ENCODE measurements around the gene ZSWIM6. TPM values are rescaled to one million over a fixed set of nuclear protein-coding genes. Genes with fewer than 3 reads are reported as not detected.

Gene ZSWIM6
- total and polyA plus RNA-seq, 2 experiments from 2014 or later, result 3.9 to 6.0 TPM

DNA sequence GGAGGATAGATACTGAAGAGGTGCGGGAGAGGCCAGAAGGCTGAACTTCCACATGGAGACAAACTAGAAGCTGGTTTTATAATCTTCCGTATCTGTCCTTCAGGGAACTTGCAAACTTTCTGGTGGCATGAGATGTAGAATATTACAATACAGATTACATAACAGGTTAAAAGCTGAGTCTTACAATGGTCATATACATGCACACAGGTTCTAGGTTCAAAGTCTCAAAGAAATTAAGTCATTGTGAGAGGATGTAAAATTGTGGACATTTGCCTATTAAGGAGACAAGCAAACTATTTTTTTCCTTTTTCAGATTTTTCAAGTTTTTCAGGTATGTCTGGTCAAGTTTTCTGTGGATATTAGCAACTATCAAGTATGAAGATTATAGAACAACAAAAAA lies 10.4 kb upstream of the ZSWIM6 start:
- no peaks in the 10 kb centered on the region for H4K20me1 ChIP-seq (replicated peaks; ENCODE audit: insufficient read depth)
- no peak overlapping the region for H3K27ac ChIP-seq (ENCODE audit: low read depth)
- H3K36me3 ChIP-seq (ENCODE audit: insufficient read depth), result no peaks in the 10 kb centered on the region
- no peak overlapping the region for H3K4me3 ChIP-seq
- no peaks in the 10 kb centered on the region for H3F3A ChIP-seq (replicated peaks; ENCODE audit: low read depth)
- no peak for TF ChIP-seq CTCF (conservative IDR thresholded peaks at IDR 0.05; ENCODE audit: low read depth in 2 of 2)
- TF ChIP-seq EZH2phosphoT487 (IDR thresholded peaks at IDR 0.05; ENCODE audit: unreplicated experiment), result no peak
- no peak for TF ChIP-seq ZNF331 (CRISPR knock-in tag; IDR thresholded peaks at IDR 0.05; ENCODE audit: low read depth)
- TF ChIP-seq, protein P1, sequence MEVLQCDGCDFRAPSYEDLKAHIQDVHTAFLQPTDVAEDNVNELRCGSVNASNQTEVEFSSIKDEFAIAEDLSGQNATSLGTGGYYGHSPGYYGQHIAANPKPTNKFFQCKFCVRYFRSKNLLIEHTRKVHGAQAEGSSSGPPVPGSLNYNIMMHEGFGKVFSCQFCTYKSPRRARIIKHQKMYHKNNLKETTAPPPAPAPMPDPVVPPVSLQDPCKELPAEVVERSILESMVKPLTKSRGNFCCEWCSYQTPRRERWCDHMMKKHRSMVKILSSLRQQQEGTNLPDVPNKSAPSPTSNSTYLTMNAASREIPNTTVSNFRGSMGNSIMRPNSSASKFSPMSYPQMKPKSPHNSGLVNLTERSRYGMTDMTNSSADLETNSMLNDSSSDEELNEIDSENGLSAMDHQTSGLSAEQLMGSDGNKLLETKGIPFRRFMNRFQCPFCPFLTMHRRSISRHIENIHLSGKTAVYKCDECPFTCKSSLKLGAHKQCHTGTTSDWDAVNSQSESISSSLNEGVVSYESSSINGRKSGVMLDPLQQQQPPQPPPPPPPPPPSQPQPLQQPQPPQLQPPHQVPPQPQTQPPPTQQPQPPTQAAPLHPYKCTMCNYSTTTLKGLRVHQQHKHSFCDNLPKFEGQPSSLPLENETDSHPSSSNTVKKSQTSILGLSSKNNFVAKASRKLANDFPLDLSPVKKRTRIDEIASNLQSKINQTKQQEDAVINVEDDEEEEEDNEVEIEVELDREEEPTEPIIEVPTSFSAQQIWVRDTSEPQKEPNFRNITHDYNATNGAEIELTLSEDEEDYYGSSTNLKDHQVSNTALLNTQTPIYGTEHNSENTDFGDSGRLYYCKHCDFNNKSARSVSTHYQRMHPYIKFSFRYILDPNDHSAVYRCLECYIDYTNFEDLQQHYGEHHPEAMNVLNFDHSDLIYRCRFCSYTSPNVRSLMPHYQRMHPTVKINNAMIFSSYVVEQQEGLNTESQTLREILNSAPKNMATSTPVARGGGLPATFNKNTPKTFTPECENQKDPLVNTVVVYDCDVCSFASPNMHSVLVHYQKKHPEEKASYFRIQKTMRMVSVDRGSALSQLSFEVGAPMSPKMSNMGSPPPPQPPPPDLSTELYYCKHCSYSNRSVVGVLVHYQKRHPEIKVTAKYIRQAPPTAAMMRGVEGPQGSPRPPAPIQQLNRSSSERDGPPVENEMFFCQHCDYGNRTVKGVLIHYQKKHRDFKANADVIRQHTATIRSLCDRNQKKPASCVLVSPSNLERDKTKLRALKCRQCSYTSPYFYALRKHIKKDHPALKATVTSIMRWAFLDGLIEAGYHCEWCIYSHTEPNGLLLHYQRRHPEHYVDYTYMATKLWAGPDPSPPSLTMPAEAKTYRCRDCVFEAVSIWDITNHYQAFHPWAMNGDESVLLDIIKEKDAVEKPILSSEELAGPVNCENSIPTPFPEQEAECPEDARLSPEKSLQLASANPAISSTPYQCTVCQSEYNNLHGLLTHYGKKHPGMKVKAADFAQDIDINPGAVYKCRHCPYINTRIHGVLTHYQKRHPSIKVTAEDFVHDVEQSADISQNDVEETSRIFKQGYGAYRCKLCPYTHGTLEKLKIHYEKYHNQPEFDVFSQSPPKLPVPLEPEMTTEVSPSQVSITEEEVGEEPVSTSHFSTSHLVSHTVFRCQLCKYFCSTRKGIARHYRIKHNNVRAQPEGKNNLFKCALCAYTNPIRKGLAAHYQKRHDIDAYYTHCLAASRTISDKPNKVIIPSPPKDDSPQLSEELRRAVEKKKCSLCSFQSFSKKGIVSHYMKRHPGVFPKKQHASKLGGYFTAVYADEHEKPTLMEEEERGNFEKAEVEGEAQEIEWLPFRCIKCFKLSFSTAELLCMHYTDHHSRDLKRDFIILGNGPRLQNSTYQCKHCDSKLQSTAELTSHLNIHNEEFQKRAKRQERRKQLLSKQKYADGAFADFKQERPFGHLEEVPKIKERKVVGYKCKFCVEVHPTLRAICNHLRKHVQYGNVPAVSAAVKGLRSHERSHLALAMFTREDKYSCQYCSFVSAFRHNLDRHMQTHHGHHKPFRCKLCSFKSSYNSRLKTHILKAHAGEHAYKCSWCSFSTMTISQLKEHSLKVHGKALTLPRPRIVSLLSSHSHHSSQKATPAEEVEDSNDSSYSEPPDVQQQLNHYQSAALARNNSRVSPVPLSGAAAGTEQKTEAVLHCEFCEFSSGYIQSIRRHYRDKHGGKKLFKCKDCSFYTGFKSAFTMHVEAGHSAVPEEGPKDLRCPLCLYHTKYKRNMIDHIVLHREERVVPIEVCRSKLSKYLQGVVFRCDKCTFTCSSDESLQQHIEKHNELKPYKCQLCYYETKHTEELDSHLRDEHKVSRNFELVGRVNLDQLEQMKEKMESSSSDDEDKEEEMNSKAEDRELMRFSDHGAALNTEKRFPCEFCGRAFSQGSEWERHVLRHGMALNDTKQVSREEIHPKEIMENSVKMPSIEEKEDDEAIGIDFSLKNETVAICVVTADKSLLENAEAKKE (CRISPR knock-in tag; IDR thresholded peaks at IDR 0.05), result no peak
- TF ChIP-seq, protein P2, sequence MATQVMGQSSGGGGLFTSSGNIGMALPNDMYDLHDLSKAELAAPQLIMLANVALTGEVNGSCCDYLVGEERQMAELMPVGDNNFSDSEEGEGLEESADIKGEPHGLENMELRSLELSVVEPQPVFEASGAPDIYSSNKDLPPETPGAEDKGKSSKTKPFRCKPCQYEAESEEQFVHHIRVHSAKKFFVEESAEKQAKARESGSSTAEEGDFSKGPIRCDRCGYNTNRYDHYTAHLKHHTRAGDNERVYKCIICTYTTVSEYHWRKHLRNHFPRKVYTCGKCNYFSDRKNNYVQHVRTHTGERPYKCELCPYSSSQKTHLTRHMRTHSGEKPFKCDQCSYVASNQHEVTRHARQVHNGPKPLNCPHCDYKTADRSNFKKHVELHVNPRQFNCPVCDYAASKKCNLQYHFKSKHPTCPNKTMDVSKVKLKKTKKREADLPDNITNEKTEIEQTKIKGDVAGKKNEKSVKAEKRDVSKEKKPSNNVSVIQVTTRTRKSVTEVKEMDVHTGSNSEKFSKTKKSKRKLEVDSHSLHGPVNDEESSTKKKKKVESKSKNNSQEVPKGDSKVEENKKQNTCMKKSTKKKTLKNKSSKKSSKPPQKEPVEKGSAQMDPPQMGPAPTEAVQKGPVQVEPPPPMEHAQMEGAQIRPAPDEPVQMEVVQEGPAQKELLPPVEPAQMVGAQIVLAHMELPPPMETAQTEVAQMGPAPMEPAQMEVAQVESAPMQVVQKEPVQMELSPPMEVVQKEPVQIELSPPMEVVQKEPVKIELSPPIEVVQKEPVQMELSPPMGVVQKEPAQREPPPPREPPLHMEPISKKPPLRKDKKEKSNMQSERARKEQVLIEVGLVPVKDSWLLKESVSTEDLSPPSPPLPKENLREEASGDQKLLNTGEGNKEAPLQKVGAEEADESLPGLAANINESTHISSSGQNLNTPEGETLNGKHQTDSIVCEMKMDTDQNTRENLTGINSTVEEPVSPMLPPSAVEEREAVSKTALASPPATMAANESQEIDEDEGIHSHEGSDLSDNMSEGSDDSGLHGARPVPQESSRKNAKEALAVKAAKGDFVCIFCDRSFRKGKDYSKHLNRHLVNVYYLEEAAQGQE (IDR thresholded peaks at IDR 0.05; ENCODE audit: unreplicated experiment), result no peak
- no peak for TF ChIP-seq STAT1 (IDR thresholded peaks at IDR 0.05; ENCODE audit: unreplicated experiment)
- TF ChIP-seq JUNB (IDR thresholded peaks at IDR 0.05; ENCODE audit: unreplicated experiment), result no peak
- no peak for TF ChIP-seq ZNF114 (CRISPR knock-in tag; IDR thresholded peaks at IDR 0.05)
- no peak for TF ChIP-seq NANOG (IDR thresholded peaks at IDR 0.05; ENCODE audit: borderline replicate concordance)
- TF ChIP-seq POLR2AphosphoS5 (IDR thresholded peaks at IDR 0.05; ENCODE audit: low read depth), result no peak
- TF ChIP-seq, protein P3, sequence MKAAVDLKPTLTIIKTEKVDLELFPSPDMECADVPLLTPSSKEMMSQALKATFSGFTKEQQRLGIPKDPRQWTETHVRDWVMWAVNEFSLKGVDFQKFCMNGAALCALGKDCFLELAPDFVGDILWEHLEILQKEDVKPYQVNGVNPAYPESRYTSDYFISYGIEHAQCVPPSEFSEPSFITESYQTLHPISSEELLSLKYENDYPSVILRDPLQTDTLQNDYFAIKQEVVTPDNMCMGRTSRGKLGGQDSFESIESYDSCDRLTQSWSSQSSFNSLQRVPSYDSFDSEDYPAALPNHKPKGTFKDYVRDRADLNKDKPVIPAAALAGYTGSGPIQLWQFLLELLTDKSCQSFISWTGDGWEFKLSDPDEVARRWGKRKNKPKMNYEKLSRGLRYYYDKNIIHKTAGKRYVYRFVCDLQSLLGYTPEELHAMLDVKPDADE (IDR thresholded peaks at IDR 0.05), result no peak
- TF ChIP-seq EZH2 (IDR thresholded peaks at IDR 0.05; ENCODE audit: low read depth, unreplicated experiment), result no peak
- no peak for TF ChIP-seq CREB1 (CRISPR knock-in tag; IDR thresholded peaks at IDR 0.05; ENCODE audit: low read depth)
- H3K9me2 ChIP-seq (ENCODE audit: insufficient read depth), result no peaks in the 10 kb centered on the region
- Mint-ChIP-seq H3K27me3 (ENCODE audit: insufficient read depth, low read depth, poor library complexity) (no peaks in the 10 kb centered on the region), H3K9me3 (no peaks in the 10 kb centered on the region), H3K27ac (no peak overlapping the region), H3K4me3 (no peak overlapping the region), H3K4me1 (peaks cover 12% of the 10 kb centered on the region; the same call in 2 of the 3 replicates), H3K36me3 (ENCODE audit: low read depth) (no peaks in the 10 kb centered on the region)
- DNase-seq (ENCODE audit: low spot score) (no peak), ATAC-seq (no peak)
- H3K4me2 ChIP-seq, result no peak overlapping the region
- no peaks in the 10 kb centered on the region for H3K79me2 ChIP-seq (replicated peaks; ENCODE audit: insufficient read depth)
- H3K4me1 ChIP-seq (ENCODE audit: insufficient read depth), result peaks cover 10% of the 10 kb centered on the region; the same call in 1 of the 2 replicates
- no peak overlapping the region for H2AFZ ChIP-seq
- peaks cover 19% of the 10 kb centered on the region for H3K27me3 ChIP-seq (ENCODE audit: insufficient read depth)

Data from GM23338 (cell line).